HG03558 (cell line): ENCODE results near the gene HIGD1C.

Source experiments
- ATAC-seq: cut with Tn5 transposase; IDR thresholded peaks from one replicate; pipeline ENCODE4 v1.9.1; 2021; ENCODE audit warnings: moderate number of reproducible peaks; ENCODE audit not compliant: unreplicated experiment; ENCODE audit errors: extremely low read depth

HIGD1C gene

GRCh38 chr12:50981319-50982239, 29.2 kb downstream of the HIGD1C start:
- no peak for ATAC-seq

GRCh38 chr12:50984586-50985298, 32.4 kb downstream of the HIGD1C start:
- no peak for ATAC-seq

GRCh38 chr12:50985322-50985721, 33.0 kb downstream of the HIGD1C start:
- no peak for ATAC-seq

- ATAC-seq = no peak
Measured at GRCh38 chr12:50986966-50987737, 34.8 kb downstream of the HIGD1C start.

GRCh38 chr12:50988051-50988450, 35.7 kb downstream of the HIGD1C start:
- no peak for ATAC-seq

- ATAC-seq = no peak
Measured at GRCh38 chr12:50988871-50989270, 36.5 kb downstream of the HIGD1C start.

- ATAC-seq = no peak
Measured at GRCh38 chr12:50990147-50990727, 37.9 kb downstream of the HIGD1C start.

- ATAC-seq = no peak
Measured at GRCh38 chr12:50990791-50991190, 38.4 kb downstream of the HIGD1C start.

GRCh38 chr12:50991291-50991690, 38.9 kb downstream of the HIGD1C start:
- ATAC-seq = no peak

- no peak for ATAC-seq
Measured at GRCh38 chr12:50992819-50993218, 40.5 kb downstream of the HIGD1C start.

- ATAC-seq = no peak
Measured at GRCh38 chr12:50999093-50999492, 46.7 kb downstream of the HIGD1C start.

- no peak for ATAC-seq
Measured at GRCh38 chr12:51000245-51000644, 47.9 kb downstream of the HIGD1C start.

- no peak for ATAC-seq
Measured at GRCh38 chr12:51001799-51002198, 49.5 kb downstream of the HIGD1C start.

- ATAC-seq = no peak
Measured at GRCh38 chr12:51004504-51004903, 52.2 kb downstream of the HIGD1C start.

GRCh38 chr12:51005030-51005429, 52.7 kb downstream of the HIGD1C start:
- no peak for ATAC-seq

- no peak for ATAC-seq
Measured at GRCh38 chr12:51005671-51006070, 53.3 kb downstream of the HIGD1C start.

GRCh38 chr12:51008329-51009055, 56.1 kb downstream of the HIGD1C start:
- ATAC-seq = no peak

GRCh38 chr12:51009056-51009440, 56.7 kb downstream of the HIGD1C start:
- no peak for ATAC-seq

- ATAC-seq = no peak
Measured at GRCh38 chr12:51011955-51012354, 59.6 kb downstream of the HIGD1C start.
